GM18951 (cell line): ENCODE results near the gene TGFA.

Experiments used
- POLR2A ChIP-seq: IDR thresholded peaks from 4 replicates; pipeline ENCODE4 v1.6.1; 2011; ENCODE audit warnings: mild to moderate bottlenecking; ENCODE audit not compliant: insufficient read length, insufficient read depth; ENCODE audit errors: extremely low read depth
- in situ Hi-C: fragments of 300-500 bp; cut with MboI; formaldehyde crosslinking; loops from one replicate; pipeline ENCODE4 v1.12.0; 2022; ENCODE audit warnings: low sequenced_read_pairs, mixed read lengths, inconsistent platforms; ENCODE audit not compliant: unreplicated experiment

The TGFA gene

GRCh38 chr2:70511971-70512729 is 41.5 kb downstream of the TGFA start:
- in situ Hi-C loops: no loop called here
- no peak for TF ChIP-seq POLR2A

- TF ChIP-seq POLR2A: no peak
- in situ Hi-C loops: no loop called here
These were observed 43.3 kb downstream of the TGFA start for GRCh38 chr2:70510313-70510712.

- no peak for TF ChIP-seq POLR2A
- in situ Hi-C loops: no loop called here
These were observed 44.1 kb downstream of the TGFA start for GRCh38 chr2:70509565-70509964.

- in situ Hi-C loops: no loop called here
- no peak for TF ChIP-seq POLR2A
These were observed 44.7 kb downstream of the TGFA start for GRCh38 chr2:70508711-70509462.

GRCh38 chr2:70505613-70506391 is 47.8 kb downstream of the TGFA start:
- in situ Hi-C loops: no loop called here
- TF ChIP-seq POLR2A: no peak

GRCh38 chr2:70504750-70505149 is 48.9 kb downstream of the TGFA start:
- no peak for TF ChIP-seq POLR2A
- in situ Hi-C loops: no loop called here

GRCh38 chr2:70503896-70504295 is 49.7 kb downstream of the TGFA start:
- TF ChIP-seq POLR2A: no peak
- in situ Hi-C loops: no loop called here

- no peak for TF ChIP-seq POLR2A
- in situ Hi-C loops: no loop called here
These were observed 51.9 kb downstream of the TGFA start for GRCh38 chr2:70501728-70502127.

- no peak for TF ChIP-seq POLR2A
- in situ Hi-C loops: no loop called here
These were observed 52.4 kb downstream of the TGFA start for GRCh38 chr2:70501215-70501614.

- in situ Hi-C loops: no loop called here
These were observed 54.4 kb downstream of the TGFA start for GRCh38 chr2:70499253-70499652.

GRCh38 chr2:70498528-70498927 is 55.1 kb downstream of the TGFA start:
- in situ Hi-C loops: no loop called here
- no peak for TF ChIP-seq POLR2A

More at GRCh38 chr2:70499253-70499652, 54.4 kb downstream of the TGFA start:
- no peak for TF ChIP-seq POLR2A

- no peak for TF ChIP-seq POLR2A
- in situ Hi-C loops: no loop called here
These were observed 55.6 kb downstream of the TGFA start for GRCh38 chr2:70498054-70498453.

- in situ Hi-C loops: no loop called here
- no peak for TF ChIP-seq POLR2A
These were observed 56.8 kb downstream of the TGFA start for GRCh38 chr2:70496819-70497218.
